22Rv1 (cell line): ENCODE data around the gene LRRC3.

Experiments used
- H3K27ac ChIP-seq: fragments of 450-650 bp; 2 replicates; pipeline ENCODE4 v1.5.1; 2017
- ZFX ChIP-seq: fragments of 450-650 bp; IDR thresholded peaks from 2 replicates; pipeline ENCODE4 v1.6.1; 2017; ENCODE audit warnings: antibody characterized with exemption, borderline replicate concordance
- TF ChIP-seq, protein P1 (sequence below): fragments of 450-650 bp; IDR thresholded peaks from 2 replicates; pipeline ENCODE4 v1.5.1; 2017; ENCODE audit warnings: mild to moderate bottlenecking

The LRRC3 gene

DNA sequence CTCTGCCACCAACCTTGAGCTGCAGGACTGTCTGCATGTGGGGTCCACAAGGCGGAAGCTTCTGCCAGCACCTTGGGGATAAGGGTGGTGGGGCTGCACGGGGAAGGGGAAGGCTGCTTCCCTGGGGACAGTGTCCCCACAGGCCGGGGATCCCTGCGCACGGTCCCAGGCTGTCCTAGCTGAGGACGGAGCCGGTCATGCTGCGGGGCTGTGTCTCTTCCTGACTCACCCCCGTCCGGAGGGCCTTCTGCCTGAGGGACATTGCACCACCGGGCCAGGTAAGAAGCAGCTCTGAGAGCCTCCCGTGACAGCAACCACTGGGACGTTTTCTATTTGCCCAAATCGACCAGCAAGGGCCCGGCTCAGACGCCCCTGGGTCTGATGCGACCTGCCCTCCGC, 54.8 kb downstream of the LRRC3 start:
- TF ChIP-seq, protein P1, sequence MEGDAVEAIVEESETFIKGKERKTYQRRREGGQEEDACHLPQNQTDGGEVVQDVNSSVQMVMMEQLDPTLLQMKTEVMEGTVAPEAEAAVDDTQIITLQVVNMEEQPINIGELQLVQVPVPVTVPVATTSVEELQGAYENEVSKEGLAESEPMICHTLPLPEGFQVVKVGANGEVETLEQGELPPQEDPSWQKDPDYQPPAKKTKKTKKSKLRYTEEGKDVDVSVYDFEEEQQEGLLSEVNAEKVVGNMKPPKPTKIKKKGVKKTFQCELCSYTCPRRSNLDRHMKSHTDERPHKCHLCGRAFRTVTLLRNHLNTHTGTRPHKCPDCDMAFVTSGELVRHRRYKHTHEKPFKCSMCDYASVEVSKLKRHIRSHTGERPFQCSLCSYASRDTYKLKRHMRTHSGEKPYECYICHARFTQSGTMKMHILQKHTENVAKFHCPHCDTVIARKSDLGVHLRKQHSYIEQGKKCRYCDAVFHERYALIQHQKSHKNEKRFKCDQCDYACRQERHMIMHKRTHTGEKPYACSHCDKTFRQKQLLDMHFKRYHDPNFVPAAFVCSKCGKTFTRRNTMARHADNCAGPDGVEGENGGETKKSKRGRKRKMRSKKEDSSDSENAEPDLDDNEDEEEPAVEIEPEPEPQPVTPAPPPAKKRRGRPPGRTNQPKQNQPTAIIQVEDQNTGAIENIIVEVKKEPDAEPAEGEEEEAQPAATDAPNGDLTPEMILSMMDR, result no peak
- TF ChIP-seq ZFX, result no peak
- H3K27ac ChIP-seq, result no peak overlapping the region

- no peak for TF ChIP-seq ZFX
- TF ChIP-seq, protein P1, result peak; percentile 94
These were observed 55.4 kb downstream of the LRRC3 start for GRCh38 chr21:44510508-44511218.

GRCh38 chr21:44511219-44511937, 56.1 kb downstream of the LRRC3 start:
- TF ChIP-seq ZFX, result no peak
- TF ChIP-seq, protein P1, result no peak

More at GRCh38 chr21:44510508-44511218, 55.4 kb downstream of the LRRC3 start:
- H3K27ac ChIP-seq, result no peak overlapping the region

More at GRCh38 chr21:44511219-44511937, 56.1 kb downstream of the LRRC3 start:
- no peak overlapping the region for H3K27ac ChIP-seq
